Thymus (tissue), 11 donors: ENCODE data around the gene ROR1. TPM values are rescaled to one million over a fixed set of nuclear protein-coding genes. Genes with fewer than 3 reads are reported as not detected.

Source experiments
- DNase-seq, 9 donors: peaks; one replicate each; pipeline ENCODE4 v3.0.0-alpha.2; 2013; ENCODE audit warnings: low spot score in 9 of 9, low read depth in 6 of 9, missing footprints in 1 of 9
- H3K27ac ChIP-seq, 2 donors: one replicate each; pipeline ENCODE4 v1.5.1; 2013; ENCODE audit warnings: control low read depth in 1 of 2, low read depth in 1 of 2, low read length in 1 of 2, mild to moderate bottlenecking in 1 of 2, moderate library complexity in 1 of 2
- H3K27me3 ChIP-seq, 2 donors: one replicate each; pipeline ENCODE4 v1.5.1; 2013; ENCODE audit warnings: low read length in 1 of 2; ENCODE audit not compliant: control insufficient read depth in 2 of 2, insufficient read depth in 1 of 2
- H3K36me3 ChIP-seq, 2 donors: one replicate each; pipeline ENCODE4 v1.5.1; 2013; ENCODE audit warnings: low read length in 1 of 2, mild to moderate bottlenecking in 1 of 2, moderate library complexity in 1 of 2; ENCODE audit not compliant: control insufficient read depth in 2 of 2, insufficient read depth in 2 of 2
- H3K4me1 ChIP-seq, 2 donors: one replicate each; pipeline ENCODE4 v1.5.1; 2013; ENCODE audit warnings: low read length in 2 of 2; ENCODE audit not compliant: control insufficient read depth in 2 of 2, insufficient read depth in 2 of 2
- H3K4me3 ChIP-seq, 2 donors: one replicate each; pipeline ENCODE4 v1.5.1; 2013; ENCODE audit warnings: low read length in 2 of 2, control low read depth in 1 of 2, mild to moderate bottlenecking in 1 of 2
- H3K9me3 ChIP-seq, 2 donors: one replicate each; pipeline ENCODE4 v1.5.1; 2013; ENCODE audit warnings: low read length in 1 of 2, mild to moderate bottlenecking in 1 of 2; ENCODE audit not compliant: control insufficient read depth in 2 of 2, insufficient read depth in 1 of 2
- WGBS: extraction: QIAGEN DNeasy Blood & Tissue Kit; methylation state at CpG from one replicate; pipeline ENCODE4 v1.1.7; 2013; 5-methylcytosine and 5-hydroxymethylcytosine counted together
- polyA plus RNA-seq: library from polyadenylated mRNA; stranded (reverse); fragments of 200-250 nt; gene quantifications from one replicate; pipeline ENCODE4 v1.2.3, GENCODE V29; 2013
- total RNA-seq: library from RNA; stranded (reverse); fragments of 120-200 nt; gene quantifications from one replicate; pipeline ENCODE4 v1.2.4, GENCODE V29; 2013
- donor health status: healthy.

ROR1 gene
- total and polyA plus RNA-seq, 2 donors = 1.5 to 5.2 TPM

DNA sequence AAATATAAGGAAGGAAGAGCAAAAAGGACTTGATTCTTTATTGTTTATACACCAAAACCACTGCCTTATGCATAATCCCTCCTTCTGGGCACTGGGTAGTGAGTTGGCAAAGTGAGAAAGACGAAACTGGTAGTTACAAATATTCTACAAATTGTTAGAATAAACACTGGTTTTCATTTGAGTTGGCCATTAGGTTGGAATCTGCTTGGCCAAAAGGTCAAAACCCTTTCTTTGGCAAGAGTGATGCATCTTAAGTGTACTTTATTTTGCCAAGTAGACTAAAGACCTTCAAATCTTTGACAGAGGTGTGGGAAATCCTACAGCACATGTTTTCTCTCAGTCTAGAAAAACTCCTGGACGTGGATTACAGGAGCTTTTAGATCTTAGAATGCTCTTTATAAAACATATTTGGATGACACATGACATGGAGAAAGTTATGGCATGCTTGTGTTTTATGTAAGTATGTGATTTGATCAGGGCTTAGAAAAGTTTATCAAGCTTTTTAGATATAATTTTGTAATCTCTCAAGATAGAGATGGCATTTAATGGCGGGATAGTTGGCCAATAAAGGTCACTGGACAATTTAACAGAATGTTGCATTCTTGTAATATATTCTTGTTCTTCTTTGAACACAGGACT lies 120.9 kb downstream of the ROR1 start:
- peaks cover 0 to 5% of the 10 kb centered on the region in 2 donors for H3K4me1 ChIP-seq
- no peak for DNase-seq
- 93% methylated on average over 3 of the region's 3 CpGs for WGBS

GRCh38 chr1:63896755-63897154 lies 122.9 kb downstream of the ROR1 start:
- Histone ChIP-seq H3K36me3 (no peaks in the 10 kb centered on the region), H3K9me3 (no peaks in the 10 kb centered on the region), H3K27ac (no peak overlapping the region), H3K4me3 (no peak overlapping the region), H3K27me3 (no peaks in the 10 kb centered on the region), H3K4me1 (peaks cover 0 to 5% of the 10 kb centered on the region in 2 donors)
- WGBS = 97% methylated on average over 2 of the region's 2 CpGs
- DNase-seq = no peak

More for the DNA sequence above, 120.9 kb downstream of the ROR1 start:
- Histone ChIP-seq H3K27ac (no peak overlapping the region), H3K9me3 (no peaks in the 10 kb centered on the region), H3K4me3 (no peak overlapping the region), H3K36me3 (no peaks in the 10 kb centered on the region), H3K27me3 (no peaks in the 10 kb centered on the region)

DNA sequence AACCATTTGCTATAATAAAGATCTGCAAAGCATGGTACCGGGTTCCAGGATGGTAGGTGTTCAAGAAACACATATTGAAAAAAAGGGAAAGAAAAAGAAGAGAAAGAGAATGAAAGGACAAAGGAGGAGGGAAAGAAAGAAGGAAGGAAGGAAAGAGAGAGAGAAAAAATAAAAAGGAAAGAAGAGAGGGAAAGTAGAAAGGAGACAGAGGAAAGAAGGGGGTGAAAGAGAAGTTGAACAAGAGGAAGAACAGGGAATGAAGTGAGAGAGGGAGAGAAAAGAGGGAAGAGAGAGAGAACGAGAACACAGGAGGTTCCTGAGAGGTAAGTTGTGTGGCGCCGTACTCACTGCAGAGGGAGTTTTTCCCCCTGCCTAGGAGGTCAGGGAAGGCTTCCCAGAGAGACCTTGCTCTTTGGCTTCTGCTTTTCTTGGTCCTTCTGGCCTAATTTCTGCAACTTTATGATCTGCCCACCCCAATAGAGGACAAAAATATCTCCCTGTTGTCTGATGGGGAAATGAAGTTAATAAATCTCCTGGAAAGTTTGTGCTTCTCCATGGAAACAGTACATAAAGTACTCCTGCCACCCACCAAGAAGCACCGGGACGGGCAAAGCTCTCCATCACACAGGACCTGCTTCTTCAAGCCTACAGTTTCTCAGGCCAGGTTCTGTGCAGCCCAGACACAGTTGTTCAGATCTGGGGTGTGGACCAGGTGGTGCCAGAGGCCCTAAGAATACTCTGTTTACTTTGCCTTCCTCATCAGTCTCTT lies 124.8 kb downstream of the ROR1 start:
- H3K4me3 ChIP-seq = no peak overlapping the region
- no peak for DNase-seq
- H3K4me1 ChIP-seq = no peaks in the 10 kb centered on the region
- no peaks in the 10 kb centered on the region for H3K27me3 ChIP-seq
- H3K36me3 ChIP-seq = no peaks in the 10 kb centered on the region
- 89% methylated on average over 6 of the region's 6 CpGs for WGBS
- no peak overlapping the region for H3K27ac ChIP-seq
- H3K9me3 ChIP-seq = no peaks in the 10 kb centered on the region

GRCh38 chr1:63901094-63901493 lies 127.3 kb downstream of the ROR1 start:
- 96% methylated on average over 6 of the region's 6 CpGs for WGBS
- DNase-seq = no peak
- H3K9me3 ChIP-seq = no peaks in the 10 kb centered on the region
- H3K27ac ChIP-seq = no peak overlapping the region
- no peaks in the 10 kb centered on the region for H3K36me3 ChIP-seq
- no peaks in the 10 kb centered on the region for H3K27me3 ChIP-seq
- no peak overlapping the region for H3K4me3 ChIP-seq
- no peaks in the 10 kb centered on the region for H3K4me1 ChIP-seq

DNA sequence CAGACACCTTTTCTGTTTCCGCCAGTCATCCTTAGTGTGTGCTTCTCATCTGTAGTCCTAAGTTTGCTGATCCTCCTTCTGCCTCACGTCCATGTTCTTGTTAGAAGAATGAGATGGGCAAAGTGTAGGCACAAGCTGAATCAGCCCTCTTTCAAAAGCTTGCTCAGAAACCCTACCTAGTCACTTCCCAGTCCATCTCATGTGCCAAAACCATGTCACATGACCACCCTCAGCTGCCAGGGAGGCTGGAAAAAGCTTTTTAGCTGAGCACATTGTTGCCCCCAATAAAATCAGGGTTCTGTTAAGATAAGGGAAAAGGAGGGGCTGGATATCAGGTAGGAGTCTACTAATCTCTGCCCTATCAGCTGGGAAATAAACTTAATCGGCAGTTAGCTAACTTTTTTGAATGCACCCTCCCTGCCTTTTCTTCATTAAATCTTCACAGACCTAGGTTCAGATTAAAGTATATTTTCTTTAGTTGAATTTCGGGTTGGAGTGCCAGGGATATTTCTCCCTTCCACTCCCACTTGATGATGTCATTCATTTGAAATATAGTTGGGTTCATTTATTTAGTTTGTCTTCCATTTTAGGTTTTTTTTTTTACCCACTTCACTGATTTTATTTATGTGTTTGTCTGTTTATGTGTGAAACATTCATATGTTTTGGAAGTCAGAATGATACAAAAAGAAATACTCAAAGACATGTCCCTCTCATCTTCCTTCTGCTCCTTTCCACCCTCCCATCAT lies 129.2 kb downstream of the ROR1 start:
- no peaks in the 10 kb centered on the region for H3K27me3 ChIP-seq
- peaks cover 0 to 2% of the 10 kb centered on the region in 2 donors for H3K4me1 ChIP-seq
- no peak overlapping the region for H3K27ac ChIP-seq
- 70% methylated on average over 4 of the region's 4 CpGs for WGBS
- no peak overlapping the region for H3K4me3 ChIP-seq
- H3K9me3 ChIP-seq = no peaks in the 10 kb centered on the region
- no peaks in the 10 kb centered on the region for H3K36me3 ChIP-seq
- DNase-seq = no peak

DNA sequence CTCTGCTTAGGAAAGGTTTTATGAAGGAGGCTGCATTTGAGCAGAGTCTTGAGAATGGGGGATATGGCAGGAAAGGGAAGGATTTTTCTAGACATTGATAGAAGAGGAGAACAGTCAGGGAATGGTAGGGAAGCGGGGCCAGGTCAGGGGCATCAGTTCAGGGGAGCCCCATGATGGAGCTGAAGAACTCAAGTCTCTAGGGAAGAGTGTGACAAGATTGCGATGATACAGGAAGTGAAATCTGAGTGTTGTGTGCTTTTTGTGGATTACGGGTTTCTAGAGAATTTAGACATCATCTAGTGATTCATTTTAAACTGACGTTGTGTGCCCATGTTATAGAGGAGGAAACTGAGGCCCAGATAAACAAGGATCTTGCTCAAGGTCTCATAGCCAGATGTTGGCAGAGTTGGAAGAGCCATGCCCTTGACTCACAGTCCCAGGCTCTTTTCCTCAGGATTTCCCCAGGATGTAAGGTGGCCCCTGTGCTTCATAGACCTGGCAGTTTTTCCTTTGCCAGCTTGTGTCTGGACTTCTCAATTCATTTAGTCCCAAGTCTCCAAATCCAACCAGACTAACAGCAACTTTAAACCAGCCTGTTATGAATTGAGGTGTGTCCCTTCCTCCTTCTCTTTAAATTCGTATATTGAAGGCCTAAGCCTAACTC lies 130.3 kb downstream of the ROR1 start:
- no peaks in the 10 kb centered on the region for H3K9me3 ChIP-seq
- DNase-seq = no peak
- no peaks in the 10 kb centered on the region for H3K27me3 ChIP-seq
- H3K4me3 ChIP-seq = no peak overlapping the region
- 97% methylated on average over 5 of the region's 5 CpGs for WGBS
- peaks cover 0 to 8% of the 10 kb centered on the region in 2 donors for H3K4me1 ChIP-seq
- H3K36me3 ChIP-seq = no peaks in the 10 kb centered on the region
- H3K27ac ChIP-seq = no peak overlapping the region

GRCh38 chr1:63904826-63905225 lies 131.0 kb downstream of the ROR1 start:
- H3K27ac ChIP-seq = no peak overlapping the region
- H3K4me3 ChIP-seq = no peak overlapping the region
- H3K27me3 ChIP-seq = no peaks in the 10 kb centered on the region

DNA sequence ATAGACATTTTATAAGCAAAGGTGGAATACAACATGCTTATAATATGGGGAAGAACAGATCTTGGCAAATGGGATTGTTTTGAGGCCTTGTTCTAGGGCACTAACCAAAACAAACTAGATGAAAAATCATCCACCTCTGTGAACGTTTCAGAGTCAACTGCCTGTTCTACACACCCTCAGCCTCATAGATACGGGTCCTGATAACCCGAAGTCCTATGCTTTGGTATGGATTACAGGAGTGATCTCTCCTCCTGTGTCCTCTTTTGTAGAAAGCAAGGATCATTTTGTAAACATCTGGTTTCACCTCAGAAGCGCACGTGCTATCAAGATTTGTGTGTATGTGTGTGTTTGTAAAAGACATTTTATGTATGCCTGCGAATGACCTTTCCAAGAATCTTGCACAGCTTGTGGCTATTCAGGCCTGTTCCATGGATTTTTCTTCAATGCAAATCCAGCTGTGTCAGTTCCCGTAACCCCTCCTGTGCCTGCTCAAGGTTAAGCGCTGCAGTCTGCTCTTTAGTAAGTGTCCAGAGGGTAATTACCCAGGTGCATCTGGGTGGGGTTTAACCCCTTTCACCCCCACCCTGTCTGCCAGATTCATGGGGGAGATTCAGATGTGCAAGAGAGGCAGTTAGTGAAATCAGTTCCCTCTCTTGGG lies 132.4 kb downstream of the ROR1 start:
- no peak for DNase-seq
- H3K4me3 ChIP-seq = no peak overlapping the region
- H3K9me3 ChIP-seq = no peaks in the 10 kb centered on the region

More at GRCh38 chr1:63904826-63905225, 131.0 kb downstream of the ROR1 start:
- H3K36me3 ChIP-seq = no peaks in the 10 kb centered on the region
- peaks cover 0 to 15% of the 10 kb centered on the region in 2 donors for H3K4me1 ChIP-seq
- DNase-seq = no peak
- WGBS = 97% methylated on average over 2 of the region's 2 CpGs
- H3K9me3 ChIP-seq = no peaks in the 10 kb centered on the region

More for the DNA sequence above, 132.4 kb downstream of the ROR1 start:
- peaks cover 0 to 16% of the 10 kb centered on the region in 2 donors for H3K4me1 ChIP-seq
- 94% methylated on average over 8 of the region's 8 CpGs for WGBS
- no peaks in the 10 kb centered on the region for H3K27me3 ChIP-seq
- H3K27ac ChIP-seq = no peak overlapping the region
- H3K36me3 ChIP-seq = no peaks in the 10 kb centered on the region
